HG03432 (cell line): ENCODE data around the gene MAGI2.
A peak's percentile ranks its signal among the peaks of the same experiment; 100 is the strongest.

Source experiments
- ATAC-seq: cut with Tn5 transposase; IDR thresholded peaks from one replicate; pipeline ENCODE4 v1.9.1; 2021; ENCODE audit warnings: mild to moderate bottlenecking, moderate library complexity; ENCODE audit not compliant: unreplicated experiment

The MAGI2 gene

GRCh38 chr7:79272938-79273337, 180.5 kb downstream of the MAGI2 start:
- ATAC-seq, result no peak

GRCh38 chr7:79272066-79272669, 181.3 kb downstream of the MAGI2 start:
- ATAC-seq, result peak; percentile 82

GRCh38 chr7:79268730-79269129, 184.7 kb downstream of the MAGI2 start:
- no peak for ATAC-seq

- no peak for ATAC-seq
Observed at GRCh38 chr7:79258826-79259225, 194.6 kb downstream of the MAGI2 start.

GRCh38 chr7:79257959-79258358, 195.5 kb downstream of the MAGI2 start:
- ATAC-seq, result no peak

- no peak for ATAC-seq
Observed at GRCh38 chr7:79245623-79246249, 207.7 kb downstream of the MAGI2 start.

GRCh38 chr7:79244482-79244881, 209.0 kb downstream of the MAGI2 start:
- ATAC-seq, result no peak

- ATAC-seq, result no peak
Observed at GRCh38 chr7:79241288-79242060, 212.0 kb downstream of the MAGI2 start.

- ATAC-seq, result no peak
Observed at GRCh38 chr7:79240413-79240812, 213.1 kb downstream of the MAGI2 start.

GRCh38 chr7:79236352-79237028, 217.0 kb downstream of the MAGI2 start:
- no peak for ATAC-seq

- no peak for ATAC-seq
Observed at GRCh38 chr7:79227044-79227443, 226.4 kb downstream of the MAGI2 start.

GRCh38 chr7:79221211-79221610, 232.3 kb downstream of the MAGI2 start:
- ATAC-seq, result no peak

- no peak for ATAC-seq
Observed at GRCh38 chr7:79217976-79218626, 235.4 kb downstream of the MAGI2 start.

- no peak for ATAC-seq
Observed at GRCh38 chr7:79217468-79217867, 236.0 kb downstream of the MAGI2 start.

- no peak for ATAC-seq
Observed at GRCh38 chr7:79216236-79216635, 237.2 kb downstream of the MAGI2 start.

GRCh38 chr7:79212334-79212733, 241.1 kb downstream of the MAGI2 start:
- no peak for ATAC-seq

GRCh38 chr7:79211724-79212123, 241.7 kb downstream of the MAGI2 start:
- ATAC-seq, result no peak

GRCh38 chr7:79199961-79200360, 253.5 kb downstream of the MAGI2 start:
- ATAC-seq, result no peak

- ATAC-seq, result no peak
Observed at GRCh38 chr7:79199266-79199665, 254.2 kb downstream of the MAGI2 start.

GRCh38 chr7:79185605-79186004, 267.9 kb downstream of the MAGI2 start:
- no peak for ATAC-seq

- no peak for ATAC-seq
Observed at GRCh38 chr7:79182283-79182682, 271.2 kb downstream of the MAGI2 start.
